ENCODE measurements around the gene DHRS11.

DHRS11 gene

GRCh38 chr17:36575028-36575427 lies 16.7 kb upstream of the DHRS11 start:
- TF ChIP-seq CTCF (IDR thresholded peaks at IDR 0.05; ENCODE audit: low read depth, low read length, missing control alignments) = no peak
- in situ Hi-C loops (cut with HindIII; ENCODE audit: low sequenced_read_pairs) = no loop called here
- DNase-seq (ENCODE audit: low read depth) = no peak
- no peak overlapping the region for H3K4me3 ChIP-seq (ENCODE audit: low read depth, low read length)

GRCh38 chr17:36576793-36577192 lies 14.9 kb upstream of the DHRS11 start:
- in situ Hi-C loops (cut with HindIII; ENCODE audit: low sequenced_read_pairs) = no loop called here
- DNase-seq (ENCODE audit: low read depth) = no peak
- H3K4me3 ChIP-seq (ENCODE audit: low read depth, low read length) = no peak overlapping the region
- TF ChIP-seq CTCF (IDR thresholded peaks at IDR 0.05; ENCODE audit: low read depth, low read length, missing control alignments) = no peak

- TF ChIP-seq CTCF (IDR thresholded peaks at IDR 0.05; ENCODE audit: low read depth, low read length, missing control alignments) = no peak
- no peak for DNase-seq (ENCODE audit: low read depth)
- in situ Hi-C loops (cut with HindIII; ENCODE audit: low sequenced_read_pairs) = no loop called here
- H3K4me3 ChIP-seq (ENCODE audit: low read depth, low read length) = no peak overlapping the region
Observed at GRCh38 chr17:36578671-36579070, 13.0 kb upstream of the DHRS11 start.

GRCh38 chr17:36583787-36584186 lies 7.9 kb upstream of the DHRS11 start:
- no peak overlapping the region for H3K4me3 ChIP-seq (ENCODE audit: low read depth, low read length)

GRCh38 chr17:36586138-36586537 lies 5.5 kb upstream of the DHRS11 start:
- in situ Hi-C loops (cut with HindIII; ENCODE audit: low sequenced_read_pairs) = no loop called here
- TF ChIP-seq CTCF (IDR thresholded peaks at IDR 0.05; ENCODE audit: low read depth, low read length, missing control alignments) = no peak

More at GRCh38 chr17:36583787-36584186, 7.9 kb upstream of the DHRS11 start:
- in situ Hi-C loops (cut with HindIII; ENCODE audit: low sequenced_read_pairs) = no loop called here
- TF ChIP-seq CTCF (IDR thresholded peaks at IDR 0.05; ENCODE audit: low read depth, low read length, missing control alignments) = no peak
- DNase-seq (ENCODE audit: low read depth) = no peak

GRCh38 chr17:36590082-36590481 lies 1.6 kb upstream of the DHRS11 start:
- no peak overlapping the region for H3K4me3 ChIP-seq (ENCODE audit: low read depth, low read length)
- no peak for TF ChIP-seq CTCF (IDR thresholded peaks at IDR 0.05; ENCODE audit: low read depth, low read length, missing control alignments)
- DNase-seq (ENCODE audit: low read depth) = no peak
- in situ Hi-C loops (cut with HindIII; ENCODE audit: low sequenced_read_pairs) = no loop called here

More at GRCh38 chr17:36586138-36586537, 5.5 kb upstream of the DHRS11 start:
- no peak for DNase-seq (ENCODE audit: low read depth)
- no peak overlapping the region for H3K4me3 ChIP-seq (ENCODE audit: low read depth, low read length)

- DNase-seq (ENCODE audit: low read depth) = no peak
- in situ Hi-C loops (cut with HindIII; ENCODE audit: low sequenced_read_pairs) = no loop called here
Observed at GRCh38 chr17:36592316-36592715, 637 bp downstream of the DHRS11 start.

More at GRCh38 chr17:36592316-36592715, 637 bp downstream of the DHRS11 start:
- peak overlapping the region; percentile 58 for H3K4me3 ChIP-seq (ENCODE audit: low read depth, low read length)
- TF ChIP-seq CTCF (IDR thresholded peaks at IDR 0.05; ENCODE audit: low read depth, low read length, missing control alignments) = no peak
